ENCODE data around the gene CHST9. TPM values are rescaled to one million over a fixed set of nuclear protein-coding genes. Genes with fewer than 3 reads are reported as not detected.

The CHST9 gene
- total and polyA plus RNA-seq, 9 of the 15 experiments (the other 6 are each of a cell fraction or from before 2014, with no cell fraction given) = not detected

- no peaks in the 10 kb centered on the region for H4K20me1 ChIP-seq (replicated peaks; ENCODE audit: control insufficient read depth, insufficient read depth, low read length)
- intact Hi-C loops (cut with micrococcal nuclease) (no loop called here), in situ Hi-C loops (cut with MboI) (no loop called here)
- TF ChIP-seq RBBP5 (IDR thresholded peaks at IDR 0.05; ENCODE audit: borderline replicate concordance, insufficient read depth, low read length, poor library complexity, severe bottlenecking) = no peak
- TF ChIP-seq MYC (IDR thresholded peaks at IDR 0.05; ENCODE audit: low read depth, low read length) = no peak
- no peak for TF ChIP-seq MYC (CRISPR knock-in tag; IDR thresholded peaks at IDR 0.05; ENCODE audit: borderline replicate concordance, low read depth)
- no peak for TF ChIP-seq HDAC3 (IDR thresholded peaks at IDR 0.05; ENCODE audit: borderline replicate concordance, partially characterized antibody)
- TF ChIP-seq POLR2H (tag; IDR thresholded peaks at IDR 0.05; ENCODE audit: low read depth) = no peak
- no peak for TF ChIP-seq THAP12 (CRISPR knock-in tag; IDR thresholded peaks at IDR 0.05)
- no peak for TF ChIP-seq CREB1 (IDR thresholded peaks at IDR 0.05)
- no peak for TF ChIP-seq CREB1 (CRISPR knock-in tag; IDR thresholded peaks at IDR 0.05)
- TF ChIP-seq TFAM (CRISPR knock-in tag; conservative IDR thresholded peaks at IDR 0.05) = no peak
- TF ChIP-seq CHCHD3 (CRISPR knock-in tag; IDR thresholded peaks at IDR 0.05) = no peak
- TF ChIP-seq MAFG (tag; conservative IDR thresholded peaks at IDR 0.05) = no peak
- TF ChIP-seq ZBTB2 (IDR thresholded peaks at IDR 0.05) = no peak
- TF ChIP-seq IFI16 (CRISPR knock-in tag; IDR thresholded peaks at IDR 0.05) = no peak
- no peak for TF ChIP-seq ZNF197 (CRISPR knock-in tag; IDR thresholded peaks at IDR 0.05; ENCODE audit: low read depth)
- TF ChIP-seq E4F1 (CRISPR knock-in tag; IDR thresholded peaks at IDR 0.05; ENCODE audit: borderline replicate concordance) = no peak
- H3K27me3 ChIP-seq (ENCODE audit: control insufficient read depth in 2 of 2, insufficient read depth in 2 of 2, low read length in 2 of 2) = no peaks in the 10 kb centered on the region
- H3K9ac ChIP-seq (ENCODE audit: insufficient read depth in 1 of 2, low read depth in 2 of 2, low read length in 2 of 2) = no peak overlapping the region
- no peaks in the 10 kb centered on the region for H3K4me1 ChIP-seq (replicated peaks in 1 of 2; ENCODE audit: control insufficient read depth in 2 of 2, insufficient read depth in 2 of 2, low read length in 2 of 2)
- no peak overlapping the region for H3K4me2 ChIP-seq (ENCODE audit: insufficient read depth, low read length)
- CTCF ChIA-PET (ENCODE audit: low intra/inter-chr PET ratio) = no interaction called here
- ATAC-seq (no peak), DNase-seq (ENCODE audit: extremely low read depth in 1 of 4, low spot score in 3 of 4) (no peak), FAIRE-seq (no peak)
- WGBS (ENCODE audit: insufficient coverage, low coverage, missing lambda C conversion rate) = 2% methylated on average over 4 of the region's 4 CpGs
- H3K36me3 ChIP-seq (ENCODE audit: control insufficient read depth, insufficient read depth, low read length) = no peaks in the 10 kb centered on the region
- no peaks in the 10 kb centered on the region for H3K9me1 ChIP-seq (ENCODE audit: control insufficient read depth, insufficient read depth, low read length)
- BruUV-seq (replicated peaks) = no TSS peak
- H3K79me2 ChIP-seq (ENCODE audit: control insufficient read depth, insufficient read depth, low read length) = no peaks in the 10 kb centered on the region
- no peak overlapping the region for H2AFZ ChIP-seq (ENCODE audit: low read depth, low read length)
- no peaks in the 10 kb centered on the region for H3K9me3 ChIP-seq (replicated peaks; ENCODE audit: control insufficient read depth, insufficient read depth, low read depth, low read length)
- no peak overlapping the region for H3K4me3 ChIP-seq
- no peak overlapping the region for H3K27ac ChIP-seq (ENCODE audit: extremely low read depth, low read depth, low read length)
- POLR2A ChIA-PET = no interaction called here
Observed at GRCh38 chr18:26867471-26867870, 317.6 kb downstream of the CHST9 start.
